HCT116 (cell line): ENCODE data around the gene FAM222B.

ENCODE experiments used
- CTCF ChIP-seq, 3 experiments: fragments of 200-600 bp in 1 of 3; sonication (generic) in 1 of 3; IDR thresholded peaks in 2 of 3; conservative IDR thresholded peaks in 1 of 3; 2 replicates each; pipeline ENCODE4 v1.5.1; 2012 to 2017; ENCODE audit warnings: low read depth in 2 of 3, low read length in 2 of 3, antibody characterized with exemption in 1 of 3, borderline replicate concordance in 1 of 3, control low read depth in 1 of 3, mild to moderate bottlenecking in 1 of 3, mixed read lengths in 1 of 3, mixed run types in 1 of 3, moderate library complexity in 1 of 3; ENCODE audit not compliant: insufficient read depth in 1 of 3
- MAX ChIP-seq: IDR thresholded peaks from 2 replicates; pipeline ENCODE4 v1.6.1; 2012
- POLR2AphosphoS5 ChIP-seq: IDR thresholded peaks from 2 replicates; pipeline ENCODE4 v1.6.1; 2011; ENCODE audit warnings: mild to moderate bottlenecking, low read depth, low read length, moderate library complexity
- TCF7L2 ChIP-seq: IDR thresholded peaks from 2 replicates; pipeline ENCODE4 v1.7.0; 2011; ENCODE audit warnings: borderline replicate concordance, inconsistent platforms; ENCODE audit not compliant: insufficient read depth, insufficient read length; ENCODE audit errors: extremely low read depth

GRCh38 chr17:28748852-28749515, 93.6 kb downstream of the FAM222B start:
- TF ChIP-seq CTCF (IDR thresholded peaks at IDR 0.05 in 2 of 3, conservative IDR thresholded peaks at IDR 0.05 in 1 of 3; ENCODE audit: borderline replicate concordance in 1 of 3, insufficient read depth in 1 of 3, low read depth in 2 of 3, low read length in 2 of 3) (no peak), MAX (no peak), POLR2AphosphoS5 (no peak), TCF7L2 (no peak)
